Measurements from ENCODE around the gene WDSUB1.

The WDSUB1 gene

DNA sequence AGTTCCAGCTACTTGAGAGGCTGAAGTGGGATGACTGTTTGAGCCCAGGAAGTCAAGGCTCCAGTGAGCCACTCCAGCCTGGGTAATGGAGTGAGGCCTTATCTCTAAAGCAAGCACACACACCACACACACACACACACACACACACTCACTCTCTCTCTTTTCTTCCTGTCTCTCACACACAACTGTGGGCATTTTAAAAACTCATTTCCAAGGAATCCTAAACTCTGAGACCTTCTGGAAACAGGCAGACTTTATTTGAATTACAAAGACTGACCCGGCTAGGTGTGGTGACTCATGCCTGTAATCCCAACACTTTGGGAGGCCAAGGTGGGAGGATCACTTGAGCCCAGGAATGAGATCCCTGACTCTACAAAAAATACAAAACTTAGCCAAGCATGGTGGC lies 21.3 kb downstream of the WDSUB1 start:
- Histone ChIP-seq H3K79me2 (ENCODE audit: insufficient read depth, low read length) (peaks cover 71% of the 10 kb centered on the region), H3K36me3 (ENCODE audit: insufficient read depth, low read length) (peaks cover 29% of the 10 kb centered on the region), H3K27ac (ENCODE audit: low read length) (0 out of 2 replicates have a peak overlapping the region, but pooled peaks have one; percentile 46), H3K4me2 (ENCODE audit: insufficient read depth, low read length) (no peak overlapping the region), H3K9ac (ENCODE audit: low read depth, low read length) (no peak overlapping the region), H2AFZ (ENCODE audit: low read depth, low read length) (no peak overlapping the region), H3K9me3 (ENCODE audit: insufficient read depth, low read length, severe bottlenecking) (no peaks in the 10 kb centered on the region), H3K4me1 (ENCODE audit: insufficient read depth, low read length) (no peaks in the 10 kb centered on the region), H4K20me1 (ENCODE audit: insufficient read depth, low read length) (no peaks in the 10 kb centered on the region; the same call in 1 of the 2 replicates), H3K27me3 (ENCODE audit: insufficient read depth, low read length, poor library complexity) (no peaks in the 10 kb centered on the region), H3K4me3 (ENCODE audit: low read depth in 1 of 2, low read length in 2 of 2) (no peak overlapping the region)
- ATAC-seq (ENCODE audit: insufficient read depth, low read depth) (no peak), DNase-seq (no peak)
- TF ChIP-seq EZH2 (IDR thresholded peaks at IDR 0.05; ENCODE audit: borderline replicate concordance, low read depth, low read length, severe bottlenecking) = no peak
- TF ChIP-seq, protein P1, sequence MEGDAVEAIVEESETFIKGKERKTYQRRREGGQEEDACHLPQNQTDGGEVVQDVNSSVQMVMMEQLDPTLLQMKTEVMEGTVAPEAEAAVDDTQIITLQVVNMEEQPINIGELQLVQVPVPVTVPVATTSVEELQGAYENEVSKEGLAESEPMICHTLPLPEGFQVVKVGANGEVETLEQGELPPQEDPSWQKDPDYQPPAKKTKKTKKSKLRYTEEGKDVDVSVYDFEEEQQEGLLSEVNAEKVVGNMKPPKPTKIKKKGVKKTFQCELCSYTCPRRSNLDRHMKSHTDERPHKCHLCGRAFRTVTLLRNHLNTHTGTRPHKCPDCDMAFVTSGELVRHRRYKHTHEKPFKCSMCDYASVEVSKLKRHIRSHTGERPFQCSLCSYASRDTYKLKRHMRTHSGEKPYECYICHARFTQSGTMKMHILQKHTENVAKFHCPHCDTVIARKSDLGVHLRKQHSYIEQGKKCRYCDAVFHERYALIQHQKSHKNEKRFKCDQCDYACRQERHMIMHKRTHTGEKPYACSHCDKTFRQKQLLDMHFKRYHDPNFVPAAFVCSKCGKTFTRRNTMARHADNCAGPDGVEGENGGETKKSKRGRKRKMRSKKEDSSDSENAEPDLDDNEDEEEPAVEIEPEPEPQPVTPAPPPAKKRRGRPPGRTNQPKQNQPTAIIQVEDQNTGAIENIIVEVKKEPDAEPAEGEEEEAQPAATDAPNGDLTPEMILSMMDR (IDR thresholded peaks at IDR 0.05; ENCODE audit: borderline replicate concordance, extremely low read depth, low read length, poor library complexity, severe bottlenecking) = no peak

DNA sequence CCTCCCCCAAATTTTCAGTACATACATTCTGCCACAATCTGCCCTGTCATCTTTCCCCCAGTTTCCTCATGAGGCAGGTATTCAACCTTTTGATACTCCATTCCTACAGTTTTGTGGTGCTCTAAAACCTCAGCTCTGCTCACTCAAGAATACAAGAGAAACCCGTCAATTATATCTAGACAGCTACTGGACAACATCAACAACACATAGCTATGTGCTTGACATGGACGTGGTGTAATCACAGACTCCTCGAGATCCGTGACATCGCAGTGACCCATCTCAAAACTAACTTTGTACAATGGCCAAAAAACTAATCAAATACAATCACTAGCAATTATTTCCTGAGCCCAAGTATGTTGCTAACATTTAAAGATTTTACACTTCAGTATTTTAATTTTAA lies 23.6 kb downstream of the WDSUB1 start:
- Histone ChIP-seq H3K4me3 (ENCODE audit: low read depth in 1 of 2, low read length in 2 of 2) (no peak overlapping the region), H3K4me1 (ENCODE audit: insufficient read depth, low read length) (no peaks in the 10 kb centered on the region), H3K4me2 (ENCODE audit: insufficient read depth, low read length) (no peak overlapping the region), H3K79me2 (ENCODE audit: insufficient read depth, low read length) (peaks cover 59% of the 10 kb centered on the region), H3K27ac (ENCODE audit: low read length) (0 out of 2 replicates have a peak overlapping the region, but pooled peaks have one; percentile 39), H4K20me1 (ENCODE audit: insufficient read depth, low read length) (no peaks in the 10 kb centered on the region; the same call in 1 of the 2 replicates), H3K9me3 (ENCODE audit: insufficient read depth, low read length, severe bottlenecking) (no peaks in the 10 kb centered on the region), H3K9ac (ENCODE audit: low read depth, low read length) (no peak overlapping the region), H3K36me3 (ENCODE audit: insufficient read depth, low read length) (peaks cover 36% of the 10 kb centered on the region), H2AFZ (ENCODE audit: low read depth, low read length) (no peak overlapping the region), H3K27me3 (ENCODE audit: insufficient read depth, low read length, poor library complexity) (no peaks in the 10 kb centered on the region)
- no peak for DNase-seq
- no peak; the same call in 2 of the 3 replicates for ATAC-seq (ENCODE audit: insufficient read depth, low read depth)
- TF ChIP-seq EZH2 (IDR thresholded peaks at IDR 0.05; ENCODE audit: borderline replicate concordance, low read depth, low read length, severe bottlenecking) = no peak
- TF ChIP-seq, protein P1 (IDR thresholded peaks at IDR 0.05; ENCODE audit: borderline replicate concordance, extremely low read depth, low read length, poor library complexity, severe bottlenecking) = no peak

DNA sequence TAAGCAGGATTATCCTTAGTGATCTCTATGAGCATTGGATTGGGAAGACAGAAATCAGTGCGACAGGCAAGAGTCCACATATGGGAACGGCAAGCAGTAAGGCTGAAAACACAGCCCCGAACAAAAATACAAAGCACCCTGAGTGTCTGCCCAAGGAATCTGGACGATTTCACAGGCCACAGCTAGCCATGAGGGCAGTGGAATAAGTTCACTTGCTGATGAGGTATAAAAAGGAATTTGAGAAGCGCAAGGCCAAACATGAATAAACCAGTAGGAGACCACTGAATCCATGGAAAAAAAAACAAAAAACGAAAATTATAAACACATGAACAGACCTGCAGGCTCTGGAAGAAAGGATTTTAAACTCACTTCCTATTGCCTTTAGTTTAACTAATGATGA lies 24.3 kb downstream of the WDSUB1 start:
- TF ChIP-seq EZH2 (IDR thresholded peaks at IDR 0.05; ENCODE audit: borderline replicate concordance, low read depth, low read length, severe bottlenecking) = no peak
- TF ChIP-seq, protein P1 (IDR thresholded peaks at IDR 0.05; ENCODE audit: borderline replicate concordance, extremely low read depth, low read length, poor library complexity, severe bottlenecking) = no peak
- H3K4me3 ChIP-seq (ENCODE audit: low read depth in 1 of 2, low read length in 2 of 2) = no peak overlapping the region
- DNase-seq = no peak
- no peaks in the 10 kb centered on the region for H3K9me3 ChIP-seq (ENCODE audit: insufficient read depth, low read length, severe bottlenecking)
- peaks cover 42% of the 10 kb centered on the region for H3K36me3 ChIP-seq (ENCODE audit: insufficient read depth, low read length)
- no peak for ATAC-seq (ENCODE audit: insufficient read depth, low read depth)
- no peaks in the 10 kb centered on the region for H3K27me3 ChIP-seq (ENCODE audit: insufficient read depth, low read length, poor library complexity)
- no peak overlapping the region for H3K4me2 ChIP-seq (ENCODE audit: insufficient read depth, low read length)
- no peak overlapping the region for H3K9ac ChIP-seq (ENCODE audit: low read depth, low read length)
- H4K20me1 ChIP-seq (ENCODE audit: insufficient read depth, low read length) = no peaks in the 10 kb centered on the region; the same call in 1 of the 2 replicates
- H3K4me1 ChIP-seq (ENCODE audit: insufficient read depth, low read length) = no peaks in the 10 kb centered on the region
- no peak overlapping the region for H2AFZ ChIP-seq (ENCODE audit: low read depth, low read length)
- peaks cover 52% of the 10 kb centered on the region for H3K79me2 ChIP-seq (ENCODE audit: insufficient read depth, low read length)
- H3K27ac ChIP-seq (ENCODE audit: low read length) = 0 out of 2 replicates have a peak overlapping the region, but pooled peaks have one; percentile 39
